Memory B cell (primary cell): ENCODE measurements around the gene FAM114A1.
"Not testable (repeated sequence)": the region's sequence is repeated elsewhere in the genome, so short reads cannot be mapped to it uniquely, and the experiment has no call there.

Source experiments
- ATAC-seq: fragments of 150-1000 bp; cut with Tn5 transposase; 2 replicates; pipeline ENCODE4 v1.10.0; 2021; ENCODE audit warnings: low read depth, mild to moderate bottlenecking, moderate library complexity
- DNase-seq, 2 donors: peaks; one replicate each; pipeline ENCODE4 v3.0.0; 2022; ENCODE audit warnings: low spot score in 2 of 2
- H3K27ac Mint-ChIP-seq: one replicate; pipeline ENCODE4 v1.8.0; 2022; ENCODE audit warnings: mild to moderate bottlenecking, moderate library complexity, mixed read lengths
- H3K27me3 Mint-ChIP-seq: one replicate; pipeline ENCODE4 v1.8.0; 2022; ENCODE audit warnings: mixed read lengths
- H3K36me3 Mint-ChIP-seq: one replicate; pipeline ENCODE4 v1.8.0; 2022; ENCODE audit warnings: mild to moderate bottlenecking, mixed read lengths
- H3K4me1 Mint-ChIP-seq: one replicate; pipeline ENCODE4 v1.8.0; 2022; ENCODE audit warnings: mixed read lengths
- H3K4me3 Mint-ChIP-seq: one replicate; pipeline ENCODE4 v1.8.0; 2022; ENCODE audit warnings: mild to moderate bottlenecking, moderate library complexity, mixed read lengths
- H3K9me3 Mint-ChIP-seq: one replicate; pipeline ENCODE4 v1.8.0; 2022; ENCODE audit warnings: mixed read lengths

Gene FAM114A1

GRCh38 chr4:38985410-38986100 is 117.9 kb downstream of the FAM114A1 start:
- Mint-ChIP-seq H3K36me3 (peaks cover 44% of the 10 kb centered on the region), H3K27ac (peak overlapping the region; percentile 98), H3K9me3 (peaks cover 3% of the 10 kb centered on the region), H3K27me3 (no peaks in the 10 kb centered on the region), H3K4me3 (peak overlapping the region; percentile 80), H3K4me1 (peaks cover 41% of the 10 kb centered on the region)
- peak; percentile 87 for ATAC-seq
- peak; percentile 13 to 14 for DNase-seq

- ATAC-seq (no peak), DNase-seq (no peak)
- H3K9me3 Mint-ChIP-seq: peaks cover 3% of the 10 kb centered on the region
- peak overlapping the region; percentile 62 for H3K27ac Mint-ChIP-seq
- H3K27me3 Mint-ChIP-seq: no peaks in the 10 kb centered on the region
- H3K36me3 Mint-ChIP-seq: peaks cover 42% of the 10 kb centered on the region
- H3K4me1 Mint-ChIP-seq: peaks cover 42% of the 10 kb centered on the region
- H3K4me3 Mint-ChIP-seq: no peak overlapping the region
These were observed 119.9 kb downstream of the FAM114A1 start for GRCh38 chr4:38987491-38987890.

GRCh38 chr4:38988353-38988752 is 120.7 kb downstream of the FAM114A1 start:
- peaks cover 42% of the 10 kb centered on the region for H3K4me1 Mint-ChIP-seq
- not testable (repeated sequence) for H3K4me3 Mint-ChIP-seq, H3K27me3 Mint-ChIP-seq, DNase-seq, ATAC-seq, H3K9me3 Mint-ChIP-seq
- H3K36me3 Mint-ChIP-seq: peaks cover 39% of the 10 kb centered on the region
- H3K27ac Mint-ChIP-seq: peak overlapping the region; percentile 62

GRCh38 chr4:38989487-38989886 is 121.9 kb downstream of the FAM114A1 start:
- peaks cover 33% of the 10 kb centered on the region for H3K36me3 Mint-ChIP-seq
- H3K4me3 Mint-ChIP-seq: no peak overlapping the region
- ATAC-seq: no peak
- peak overlapping the region; percentile 62 for H3K27ac Mint-ChIP-seq
- DNase-seq: no peak
- peaks cover 37% of the 10 kb centered on the region for H3K4me1 Mint-ChIP-seq
- no peaks in the 10 kb centered on the region for H3K27me3 Mint-ChIP-seq
- peaks cover 3% of the 10 kb centered on the region for H3K9me3 Mint-ChIP-seq

- Mint-ChIP-seq H3K4me1 (peaks cover 37% of the 10 kb centered on the region), H3K9me3 (peaks cover 3% of the 10 kb centered on the region), H3K27me3 (no peaks in the 10 kb centered on the region), H3K27ac (no peak overlapping the region), H3K4me3 (no peak overlapping the region), H3K36me3 (peaks cover 36% of the 10 kb centered on the region)
- ATAC-seq (no peak), DNase-seq (no peak)
These were observed 122.6 kb downstream of the FAM114A1 start for GRCh38 chr4:38990241-38990640.

- Mint-ChIP-seq H3K36me3 (peaks cover 40% of the 10 kb centered on the region), H3K27me3 (no peaks in the 10 kb centered on the region), H3K27ac (peak overlapping the region; percentile 82), H3K4me1 (peaks cover 16% of the 10 kb centered on the region), H3K4me3 (no peak overlapping the region), H3K9me3 (no peaks in the 10 kb centered on the region)
- ATAC-seq: no peak
- no peak for DNase-seq
These were observed 126.1 kb downstream of the FAM114A1 start for GRCh38 chr4:38993683-38994082.

GRCh38 chr4:38994135-38994534 is 126.5 kb downstream of the FAM114A1 start:
- no peak for ATAC-seq
- no peaks in the 10 kb centered on the region for H3K27me3 Mint-ChIP-seq
- H3K4me1 Mint-ChIP-seq: peaks cover 14% of the 10 kb centered on the region
- DNase-seq: no peak
- no peaks in the 10 kb centered on the region for H3K9me3 Mint-ChIP-seq
- no peak overlapping the region for H3K4me3 Mint-ChIP-seq
- peak overlapping the region; percentile 82 for H3K27ac Mint-ChIP-seq
- H3K36me3 Mint-ChIP-seq: peaks cover 38% of the 10 kb centered on the region
